ENCODE results near the gene PGR.

Gene PGR

GRCh38 chr11:101127197-101127698 is 2.4 kb downstream of the PGR start:
- H3K9ac ChIP-seq (ENCODE audit: low read length), result no peak overlapping the region
- no peaks in the 10 kb centered on the region for H3K79me2 ChIP-seq (ENCODE audit: insufficient read depth, low read length)
- no peaks in the 10 kb centered on the region for H3K9me2 ChIP-seq (replicated peaks; ENCODE audit: insufficient read depth, low read length)
- H2AFZ ChIP-seq (ENCODE audit: low read depth, low read length, severe bottlenecking), result no peak overlapping the region
- H3K36me3 ChIP-seq (ENCODE audit: low read length), result no peaks in the 10 kb centered on the region
- TF ChIP-seq CTCF (IDR thresholded peaks at IDR 0.05; ENCODE audit: insufficient read depth, low read length, poor library complexity, severe bottlenecking) (no peak), EZH2phosphoT487 (conservative IDR thresholded peaks at IDR 0.05; ENCODE audit: low read length) (no peak)
- H3K4me3 ChIP-seq (ENCODE audit: insufficient read depth, low read length, poor library complexity, severe bottlenecking), result no peak overlapping the region
- H3F3A ChIP-seq (ENCODE audit: insufficient read depth), result no peaks in the 10 kb centered on the region
- no peaks in the 10 kb centered on the region for H3K27me3 ChIP-seq (ENCODE audit: low read length)
- no peak overlapping the region for H3K4me2 ChIP-seq (ENCODE audit: low read depth, low read length, poor library complexity, severe bottlenecking)
- no peaks in the 10 kb centered on the region for H4K20me1 ChIP-seq (ENCODE audit: low read depth, low read length)
- H3K27ac ChIP-seq (ENCODE audit: low read depth, low read length), result no peak overlapping the region
- H3K9me3 ChIP-seq (ENCODE audit: insufficient read depth, low read length), result no peaks in the 10 kb centered on the region

- no peaks in the 10 kb centered on the region for H3K27me3 ChIP-seq (ENCODE audit: low read length)
- TF ChIP-seq EZH2phosphoT487 (conservative IDR thresholded peaks at IDR 0.05; ENCODE audit: low read length), result no peak
- no peak for TF ChIP-seq CTCF (IDR thresholded peaks at IDR 0.05; ENCODE audit: insufficient read depth, low read length, poor library complexity, severe bottlenecking)
- H3K4me3 ChIP-seq (ENCODE audit: insufficient read depth, low read length, poor library complexity, severe bottlenecking), result no peak overlapping the region
- H3K27ac ChIP-seq (ENCODE audit: low read depth, low read length), result no peak overlapping the region
- H3K36me3 ChIP-seq (ENCODE audit: low read length), result no peaks in the 10 kb centered on the region
- H3K9ac ChIP-seq (ENCODE audit: low read length), result no peak overlapping the region
- no peak overlapping the region for H2AFZ ChIP-seq (ENCODE audit: low read depth, low read length, severe bottlenecking)
- no peaks in the 10 kb centered on the region for H4K20me1 ChIP-seq (ENCODE audit: low read depth, low read length)
- H3K79me2 ChIP-seq (ENCODE audit: insufficient read depth, low read length), result no peaks in the 10 kb centered on the region
- H3F3A ChIP-seq (ENCODE audit: insufficient read depth), result no peaks in the 10 kb centered on the region
- H3K9me3 ChIP-seq (ENCODE audit: insufficient read depth, low read length), result no peaks in the 10 kb centered on the region
- no peak overlapping the region for H3K4me2 ChIP-seq (ENCODE audit: low read depth, low read length, poor library complexity, severe bottlenecking)
- H3K9me2 ChIP-seq (replicated peaks; ENCODE audit: insufficient read depth, low read length), result no peaks in the 10 kb centered on the region
These were observed 2.9 kb downstream of the PGR start for GRCh38 chr11:101126551-101127196.

- Histone ChIP-seq H3K9me3 (ENCODE audit: insufficient read depth, low read length) (no peaks in the 10 kb centered on the region), H2AFZ (ENCODE audit: low read depth, low read length, severe bottlenecking) (no peak overlapping the region), H3K79me2 (ENCODE audit: insufficient read depth, low read length) (no peaks in the 10 kb centered on the region), H3K27me3 (ENCODE audit: low read length) (no peaks in the 10 kb centered on the region), H4K20me1 (ENCODE audit: low read depth, low read length) (no peaks in the 10 kb centered on the region), H3K36me3 (ENCODE audit: low read length) (no peaks in the 10 kb centered on the region), H3F3A (ENCODE audit: insufficient read depth) (no peaks in the 10 kb centered on the region), H3K4me2 (ENCODE audit: low read depth, low read length, poor library complexity, severe bottlenecking) (no peak overlapping the region), H3K4me3 (ENCODE audit: insufficient read depth, low read length, poor library complexity, severe bottlenecking) (no peak overlapping the region), H3K27ac (ENCODE audit: low read depth, low read length) (no peak overlapping the region), H3K9ac (ENCODE audit: low read length) (no peak overlapping the region), H3K9me2 (replicated peaks; ENCODE audit: insufficient read depth, low read length) (no peaks in the 10 kb centered on the region)
- TF ChIP-seq EZH2phosphoT487 (conservative IDR thresholded peaks at IDR 0.05; ENCODE audit: low read length), result no peak
- no peak for TF ChIP-seq CTCF (IDR thresholded peaks at IDR 0.05; ENCODE audit: insufficient read depth, low read length, poor library complexity, severe bottlenecking)
These were observed 13.9 kb downstream of the PGR start for GRCh38 chr11:101115671-101116160.

All from SU-DHL-6 (cell line).